LNCaP clone FGC (cell line): ENCODE results near the gene DIAPH2.

Source experiments
- DNase-seq: peaks from one replicate; pipeline ENCODE4 v3.0.0-alpha.2; 2011; ENCODE audit warnings: low read depth
- H3K4me3 ChIP-seq: 2 replicates; pipeline ENCODE4 v1.5.1; 2011; ENCODE audit warnings: mild to moderate bottlenecking, low read depth, low read length, control low read depth
- TF ChIP-seq, protein P1 (sequence below): IDR thresholded peaks from 2 replicates; pipeline ENCODE4 v1.5.1; 2012; ENCODE audit warnings: mild to moderate bottlenecking; ENCODE audit not compliant: control insufficient read depth, insufficient read depth; ENCODE audit errors: extremely low read depth

The DIAPH2 gene

DNA sequence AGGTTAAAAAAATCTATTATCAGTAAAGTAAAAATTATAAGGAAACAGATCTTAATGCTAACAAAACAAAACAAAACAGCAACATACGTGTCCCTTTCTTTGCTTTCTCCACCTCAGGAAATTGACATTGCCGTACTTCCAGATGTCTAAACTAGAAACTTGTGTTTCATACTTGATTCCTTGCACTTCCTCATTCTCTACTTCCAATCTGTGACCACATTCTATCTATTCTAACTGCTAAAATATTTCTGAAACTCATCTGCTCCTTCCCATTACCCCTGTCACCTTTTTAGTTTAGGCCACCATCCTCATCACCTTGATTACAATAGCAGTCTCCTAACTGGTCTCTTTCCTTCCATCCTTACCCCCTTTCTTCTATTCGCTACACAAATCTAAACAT, 176.6 kb downstream of the DIAPH2 start:
- no peak overlapping the region for H3K4me3 ChIP-seq
- no peak for DNase-seq
- TF ChIP-seq, protein P1, sequence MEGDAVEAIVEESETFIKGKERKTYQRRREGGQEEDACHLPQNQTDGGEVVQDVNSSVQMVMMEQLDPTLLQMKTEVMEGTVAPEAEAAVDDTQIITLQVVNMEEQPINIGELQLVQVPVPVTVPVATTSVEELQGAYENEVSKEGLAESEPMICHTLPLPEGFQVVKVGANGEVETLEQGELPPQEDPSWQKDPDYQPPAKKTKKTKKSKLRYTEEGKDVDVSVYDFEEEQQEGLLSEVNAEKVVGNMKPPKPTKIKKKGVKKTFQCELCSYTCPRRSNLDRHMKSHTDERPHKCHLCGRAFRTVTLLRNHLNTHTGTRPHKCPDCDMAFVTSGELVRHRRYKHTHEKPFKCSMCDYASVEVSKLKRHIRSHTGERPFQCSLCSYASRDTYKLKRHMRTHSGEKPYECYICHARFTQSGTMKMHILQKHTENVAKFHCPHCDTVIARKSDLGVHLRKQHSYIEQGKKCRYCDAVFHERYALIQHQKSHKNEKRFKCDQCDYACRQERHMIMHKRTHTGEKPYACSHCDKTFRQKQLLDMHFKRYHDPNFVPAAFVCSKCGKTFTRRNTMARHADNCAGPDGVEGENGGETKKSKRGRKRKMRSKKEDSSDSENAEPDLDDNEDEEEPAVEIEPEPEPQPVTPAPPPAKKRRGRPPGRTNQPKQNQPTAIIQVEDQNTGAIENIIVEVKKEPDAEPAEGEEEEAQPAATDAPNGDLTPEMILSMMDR = no peak

GRCh38 chrX:96861661-96862060, 177.0 kb downstream of the DIAPH2 start:
- DNase-seq = no peak
- TF ChIP-seq, protein P1 = no peak
- no peak overlapping the region for H3K4me3 ChIP-seq

DNA sequence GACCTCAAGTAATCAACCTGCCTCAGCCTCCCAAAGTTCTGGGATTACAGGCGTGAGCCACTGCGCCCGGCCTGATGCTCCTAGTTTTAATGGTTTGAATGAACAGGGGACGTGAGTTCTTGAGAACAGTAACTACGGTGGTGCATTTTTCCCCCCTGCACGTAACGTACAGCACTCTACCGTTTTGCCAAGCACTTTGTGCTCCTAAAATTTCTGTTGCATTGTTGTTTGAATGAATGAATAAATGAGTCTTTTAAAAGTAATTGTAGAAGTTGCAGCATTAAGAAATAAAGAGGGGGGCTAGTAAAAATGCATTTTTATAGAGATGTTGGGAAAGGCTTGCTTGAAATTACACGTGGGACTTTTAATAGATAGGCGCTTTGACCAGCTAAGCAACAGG, 199.0 kb downstream of the DIAPH2 start, which contains the start of gene RPA4:
Gene RPA4 (plus strand): TSS at position 301 of the 400 bp plus-strand sequence. CDS start 403 bp downstream, outside the sequence.
- no peak within 1 kb of the TSS for H3K4me3 ChIP-seq
- no peak for DNase-seq
- TF ChIP-seq, protein P1 = no peak

- TF ChIP-seq, protein P1 = no peak
- no peak overlapping the region for H3K4me3 ChIP-seq
- no peak for DNase-seq
These were observed 199.4 kb downstream of the DIAPH2 start for GRCh38 chrX:96884027-96884426.

GRCh38 chrX:96889726-96890125, 205.1 kb downstream of the DIAPH2 start:
- no peak for DNase-seq
- TF ChIP-seq, protein P1 = no peak

DNA sequence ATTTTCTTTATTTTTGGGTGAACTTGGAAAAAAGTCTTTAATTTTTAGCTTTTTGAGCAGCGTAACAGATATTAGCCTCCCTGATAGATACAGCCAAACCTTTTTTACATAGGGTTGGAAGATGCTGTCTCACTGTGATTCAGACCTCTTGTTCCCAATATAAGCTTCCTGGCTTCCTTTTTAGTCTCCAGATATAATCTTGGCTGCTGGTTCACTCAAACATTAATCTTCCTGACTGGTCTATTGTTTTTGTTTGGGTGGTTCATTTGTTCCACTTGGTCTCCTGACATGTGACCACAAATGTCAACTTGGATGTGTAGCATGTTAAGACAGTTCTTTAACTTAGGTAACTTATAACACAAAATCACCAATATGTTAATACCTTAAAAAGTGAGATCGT, 222.1 kb downstream of the DIAPH2 start:
- H3K4me3 ChIP-seq = no peak overlapping the region
- TF ChIP-seq, protein P1 = no peak
- no peak for DNase-seq

More at GRCh38 chrX:96889726-96890125, 205.1 kb downstream of the DIAPH2 start:
- no peak overlapping the region for H3K4me3 ChIP-seq
